HepG2 (cell line): ENCODE results near the gene CEMP1. TPM values are rescaled to one million over a fixed set of nuclear protein-coding genes. Genes with fewer than 3 reads are reported as not detected.

Source experiments
- AGO2 ChIP-seq: fragments of 200-400 bp; formaldehyde crosslinking; optimal IDR thresholded peaks from 2 replicates; pipeline ENCODE3; 2017; ENCODE audit warnings: mild to moderate bottlenecking, low read depth, low read length, moderate library complexity
- ARID2 ChIP-seq: sonication (generic); formaldehyde crosslinking; IDR thresholded peaks from 2 replicates; pipeline ENCODE4 v1.8.1; 2022; ENCODE audit warnings: mild to moderate bottlenecking, missing genetic modification reagents, borderline replicate concordance
- ETV5 ChIP-seq: IDR thresholded peaks from 2 replicates; pipeline ENCODE4 v1.6.1; 2018; ENCODE audit warnings: missing biosample characterization, missing genetic modification reagents, inconsistent platforms, borderline replicate concordance
- GABPA ChIP-seq, 2 experiments: IDR thresholded peaks; 2 replicates each; pipeline ENCODE4 v1.6.1; 2011 to 2016; ENCODE audit warnings: low read depth in 2 of 2, low read length in 1 of 2, missing biosample characterization in 1 of 2, missing genetic modification characterization in 1 of 2
- GFI1 ChIP-seq: sonication (generic); formaldehyde crosslinking; IDR thresholded peaks from 2 replicates; pipeline ENCODE4 v1.5.0; 2020; ENCODE audit warnings: missing genetic modification reagents, mild to moderate bottlenecking, borderline replicate concordance
- KDM4B ChIP-seq: sonication (generic); formaldehyde crosslinking; IDR thresholded peaks from 2 replicates; pipeline ENCODE4 v1.4.0; 2020; ENCODE audit warnings: missing genetic modification reagents
- MYC ChIP-seq: sonication (generic); formaldehyde crosslinking; IDR thresholded peaks from 2 replicates; pipeline ENCODE4 v1.9.0; 2021; ENCODE audit warnings: missing genetic modification reagents, borderline replicate concordance
- NR2F1 ChIP-seq, 2 experiments: fragments of 450-650 bp in 1 of 2; formaldehyde crosslinking in 1 of 2; IDR thresholded peaks; 2 replicates each; pipeline versions ENCODE4 v1.5.0 to v1.6.1; 2016 to 2020; ENCODE audit warnings: mild to moderate bottlenecking in 1 of 2, missing compliant biosample characterization in 1 of 2, missing genetic modification reagents in 1 of 2, moderate library complexity in 1 of 2
- TBP ChIP-seq: sonication (generic); formaldehyde crosslinking; IDR thresholded peaks from 2 replicates; pipeline ENCODE4 v1.5.0; 2020; ENCODE audit warnings: missing genetic modification reagents
- YY1 ChIP-seq: IDR thresholded peaks from 2 replicates; pipeline ENCODE4 v1.6.1; 2011; ENCODE audit warnings: low read length, low read depth, moderate library complexity, mild to moderate bottlenecking; ENCODE audit not compliant: insufficient read depth, insufficient replicate concordance
- ZNF20 ChIP-seq: sonication (generic); formaldehyde crosslinking; IDR thresholded peaks from 2 replicates; pipeline ENCODE4 v1.4.0; 2020; ENCODE audit warnings: mild to moderate bottlenecking, moderate library complexity, missing genetic modification reagents
- ZNF432 ChIP-seq: sonication (generic); formaldehyde crosslinking; IDR thresholded peaks from 2 replicates; pipeline ENCODE4 v1.5.0; 2020; ENCODE audit warnings: missing genetic modification reagents, mild to moderate bottlenecking, borderline replicate concordance
- ZNF607 ChIP-seq: sonication (generic); formaldehyde crosslinking; IDR thresholded peaks from 2 replicates; pipeline ENCODE4 v1.5.1; 2020; ENCODE audit warnings: missing genetic modification reagents, mild to moderate bottlenecking, borderline replicate concordance
- polyA plus RNA-seq, 8 experiments: library from polyadenylated mRNA; depleted of rRNA in 3 of 8; stranded (reverse) in 7 of 8; unstranded in 1 of 8; fragments of >200 nt; fragmentation: Illumina TruSeq in 4 of 8; extraction: Trizol in 4 of 8; gene quantifications; 2 replicates each; pipeline versions ENCODE4 v1.2.1 to v1.2.3, GENCODE V29; 2011 to 2016; ENCODE audit warnings: low read depth in 4 of 8, missing spikeins in 1 of 8, mixed read lengths in 1 of 8; ENCODE audit not compliant: insufficient read depth in 1 of 8
- total RNA-seq, 5 experiments: library from RNA; depleted of rRNA; stranded (reverse); fragments of >200 nt; fragmentation: Illumina TruSeq; extraction: Trizol; gene quantifications; 2 replicates each; pipeline ENCODE4 v1.2.3, GENCODE V29; 2016; ENCODE audit warnings: low read depth in 1 of 5
- TF ChIP-seq, protein P1 (sequence below): IDR thresholded peaks from 2 replicates; pipeline ENCODE4 v1.6.1; 2012; ENCODE audit warnings: inconsistent platforms
- TF ChIP-seq, protein P2 (sequence below): sonication (generic); formaldehyde crosslinking; IDR thresholded peaks from 2 replicates; pipeline ENCODE4 v1.4.0; 2020; ENCODE audit warnings: low read depth, missing genetic modification reagents
- TF ChIP-seq, protein P3 (sequence below): sonication (generic); formaldehyde crosslinking; IDR thresholded peaks from 2 replicates; pipeline ENCODE4 v1.5.1; 2020; ENCODE audit warnings: mild to moderate bottlenecking, missing genetic modification reagents
- TF ChIP-seq, protein P4 (sequence below): IDR thresholded peaks from 2 replicates; pipeline ENCODE4 v1.6.1; 2016; ENCODE audit warnings: low read depth, control low read depth

Gene CEMP1
- total and polyA plus RNA-seq, 2 of the 13 experiments (the other 11 are each of a cell fraction or from before 2014, with no cell fraction given) = not detected

DNA sequence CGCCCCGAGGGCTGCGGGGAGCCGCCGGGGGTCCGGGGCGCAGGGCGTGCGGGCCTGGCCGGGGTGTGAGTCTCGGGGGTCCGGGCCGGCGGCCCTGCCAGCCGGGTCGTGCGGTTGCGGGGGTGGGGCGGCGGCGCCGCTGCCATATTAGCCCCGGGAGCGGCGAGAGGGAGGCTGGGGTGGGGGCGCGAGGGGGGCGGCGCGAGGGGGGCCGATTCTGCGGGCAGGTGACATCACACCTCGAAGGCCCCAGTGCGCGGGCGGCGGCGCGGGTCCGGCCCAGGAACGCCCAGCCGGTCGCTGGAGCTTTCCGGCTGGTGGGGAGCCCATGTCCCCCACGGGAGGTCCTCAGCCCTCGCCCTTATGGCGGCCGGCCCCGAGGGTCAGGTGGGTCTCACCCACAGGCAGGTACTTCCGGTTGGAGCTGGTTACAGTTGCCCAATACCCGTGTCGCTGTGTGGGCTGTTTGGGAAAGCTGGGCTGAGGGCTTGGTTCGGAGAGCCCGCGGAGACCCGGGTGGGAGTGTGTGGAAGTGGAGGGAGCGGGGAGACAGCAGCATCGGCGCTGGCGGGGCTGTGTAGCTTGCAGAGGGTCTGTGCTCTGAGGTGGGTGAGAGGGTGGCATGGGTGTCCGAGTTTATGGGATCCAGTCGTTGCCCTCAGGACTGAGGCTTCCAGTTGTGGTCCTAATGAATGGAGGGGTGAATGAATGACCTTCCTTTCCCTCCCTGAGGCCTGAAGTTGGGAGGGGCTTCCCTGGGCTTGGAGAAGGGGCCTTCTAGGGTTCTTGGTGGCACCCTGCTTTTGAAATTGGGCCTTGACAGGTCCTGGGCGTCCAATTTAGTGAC is 16.7 kb downstream of the CEMP1 start (continued):
- TF ChIP-seq ZNF20 (no peak), ETV5 (CRISPR knock-in tag) (peak; percentile 24; the same call in 1 of the 2 replicates), YY1 (peak; percentile 48), AGO2 (peak; percentile 76), ZNF432 (CRISPR knock-in tag) (no peak), GABPA (IDR thresholded peaks at IDR 0.05; ENCODE audit: low read depth, low read length) (peak; percentile 35; the same call in 1 of the 2 replicates), GABPA (CRISPR knock-in tag; IDR thresholded peaks at IDR 0.05; ENCODE audit: low read depth) (peak; percentile 69), ZNF607 (CRISPR knock-in tag) (0 out of 2 replicates have a peak, but pooled peaks have one; percentile 0), NR2F1 (CRISPR knock-in tag; IDR thresholded peaks at IDR 0.05) (peak in 1 of 2 experiments; percentile 23; a peak in 1 of 4 replicates), KDM4B (no peak), TBP (0 out of 2 replicates have a peak, but pooled peaks have one; percentile 24), GFI1 (CRISPR knock-in tag) (no peak), ARID2 (CRISPR knock-in tag) (no peak), MYC (CRISPR knock-in tag) (0 out of 2 replicates have a peak, but pooled peaks have one; percentile 33)
- TF ChIP-seq, protein P1, sequence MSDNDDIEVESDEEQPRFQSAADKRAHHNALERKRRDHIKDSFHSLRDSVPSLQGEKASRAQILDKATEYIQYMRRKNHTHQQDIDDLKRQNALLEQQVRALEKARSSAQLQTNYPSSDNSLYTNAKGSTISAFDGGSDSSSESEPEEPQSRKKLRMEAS = 0 out of 2 replicates have a peak, but pooled peaks have one; percentile 2
- TF ChIP-seq, protein P2, sequence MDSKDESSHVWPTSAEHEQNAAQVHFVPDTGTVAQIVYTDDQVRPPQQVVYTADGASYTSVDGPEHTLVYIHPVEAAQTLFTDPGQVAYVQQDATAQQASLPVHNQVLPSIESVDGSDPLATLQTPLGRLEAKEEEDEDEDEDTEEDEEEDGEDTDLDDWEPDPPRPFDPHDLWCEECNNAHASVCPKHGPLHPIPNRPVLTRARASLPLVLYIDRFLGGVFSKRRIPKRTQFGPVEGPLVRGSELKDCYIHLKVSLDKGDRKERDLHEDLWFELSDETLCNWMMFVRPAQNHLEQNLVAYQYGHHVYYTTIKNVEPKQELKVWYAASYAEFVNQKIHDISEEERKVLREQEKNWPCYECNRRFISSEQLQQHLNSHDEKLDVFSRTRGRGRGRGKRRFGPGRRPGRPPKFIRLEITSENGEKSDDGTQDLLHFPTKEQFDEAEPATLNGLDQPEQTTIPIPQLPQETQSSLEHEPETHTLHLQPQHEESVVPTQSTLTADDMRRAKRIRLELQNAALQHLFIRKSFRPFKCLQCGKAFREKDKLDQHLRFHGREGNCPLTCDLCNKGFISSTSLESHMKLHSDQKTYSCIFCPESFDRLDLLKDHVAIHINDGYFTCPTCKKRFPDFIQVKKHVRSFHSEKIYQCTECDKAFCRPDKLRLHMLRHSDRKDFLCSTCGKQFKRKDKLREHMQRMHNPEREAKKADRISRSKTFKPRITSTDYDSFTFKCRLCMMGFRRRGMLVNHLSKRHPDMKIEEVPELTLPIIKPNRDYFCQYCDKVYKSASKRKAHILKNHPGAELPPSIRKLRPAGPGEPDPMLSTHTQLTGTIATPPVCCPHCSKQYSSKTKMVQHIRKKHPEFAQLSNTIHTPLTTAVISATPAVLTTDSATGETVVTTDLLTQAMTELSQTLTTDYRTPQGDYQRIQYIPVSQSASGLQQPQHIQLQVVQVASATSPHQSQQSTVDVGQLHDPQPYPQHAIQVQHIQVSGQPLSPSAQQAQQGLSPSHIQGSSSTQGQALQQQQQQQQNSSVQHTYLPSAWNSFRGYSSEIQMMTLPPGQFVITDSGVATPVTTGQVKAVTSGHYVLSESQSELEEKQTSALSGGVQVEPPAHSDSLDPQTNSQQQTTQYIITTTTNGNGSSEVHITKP = peak; percentile 61; the same call in 1 of the 2 replicates
- TF ChIP-seq, protein P3, sequence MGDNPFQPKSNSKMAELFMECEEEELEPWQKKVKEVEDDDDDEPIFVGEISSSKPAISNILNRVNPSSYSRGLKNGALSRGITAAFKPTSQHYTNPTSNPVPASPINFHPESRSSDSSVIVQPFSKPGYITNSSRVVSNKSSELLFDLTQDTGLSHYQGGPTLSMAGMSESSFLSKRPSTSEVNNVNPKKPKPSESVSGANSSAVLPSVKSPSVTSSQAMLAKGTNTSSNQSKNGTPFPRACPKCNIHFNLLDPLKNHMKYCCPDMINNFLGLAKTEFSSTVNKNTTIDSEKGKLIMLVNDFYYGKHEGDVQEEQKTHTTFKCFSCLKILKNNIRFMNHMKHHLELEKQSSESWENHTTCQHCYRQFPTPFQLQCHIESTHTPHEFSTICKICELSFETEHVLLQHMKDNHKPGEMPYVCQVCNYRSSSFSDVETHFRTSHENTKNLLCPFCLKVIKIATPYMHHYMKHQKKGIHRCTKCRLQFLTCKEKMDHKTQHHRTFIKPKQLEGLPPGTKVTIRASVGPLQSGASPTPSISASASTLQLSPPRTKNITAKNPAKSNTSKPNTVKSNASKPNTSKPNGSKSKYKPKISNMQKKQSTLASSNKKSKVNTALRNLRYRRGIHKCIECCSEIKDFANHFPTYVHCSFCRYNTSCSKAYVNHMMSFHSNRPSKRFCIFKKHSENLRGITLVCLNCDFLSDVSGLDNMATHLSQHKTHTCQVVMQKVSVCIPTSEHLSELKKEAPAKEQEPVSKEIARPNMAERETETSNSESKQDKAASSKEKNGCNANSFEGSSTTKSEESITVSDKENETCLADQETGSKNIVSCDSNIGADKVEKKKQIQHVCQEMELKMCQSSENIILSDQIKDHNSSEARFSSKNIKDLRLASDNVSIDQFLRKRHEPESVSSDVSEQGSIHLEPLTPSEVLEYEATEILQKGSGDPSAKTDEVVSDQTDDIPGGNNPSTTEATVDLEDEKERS (CRISPR knock-in tag) = no peak
- TF ChIP-seq, protein P4, sequence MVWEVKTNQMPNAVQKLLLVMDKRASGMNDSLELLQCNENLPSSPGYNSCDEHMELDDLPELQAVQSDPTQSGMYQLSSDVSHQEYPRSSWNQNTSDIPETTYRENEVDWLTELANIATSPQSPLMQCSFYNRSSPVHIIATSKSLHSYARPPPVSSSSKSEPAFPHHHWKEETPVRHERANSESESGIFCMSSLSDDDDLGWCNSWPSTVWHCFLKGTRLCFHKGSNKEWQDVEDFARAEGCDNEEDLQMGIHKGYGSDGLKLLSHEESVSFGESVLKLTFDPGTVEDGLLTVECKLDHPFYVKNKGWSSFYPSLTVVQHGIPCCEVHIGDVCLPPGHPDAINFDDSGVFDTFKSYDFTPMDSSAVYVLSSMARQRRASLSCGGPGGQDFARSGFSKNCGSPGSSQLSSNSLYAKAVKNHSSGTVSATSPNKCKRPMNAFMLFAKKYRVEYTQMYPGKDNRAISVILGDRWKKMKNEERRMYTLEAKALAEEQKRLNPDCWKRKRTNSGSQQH = 0 out of 2 replicates have a peak, but pooled peaks have one; percentile 23
